Neutrophil (primary cell): Measurements from ENCODE around the gene GNPTG.
A peak's percentile ranks its signal among the peaks of the same experiment; 100 is the strongest.

Experiments used
- H3K27ac ChIP-seq: fragments of 200-600 bp; sonication (generic); 2 replicates; pipeline ENCODE4 v1.5.1; 2016; ENCODE audit warnings: mild to moderate bottlenecking, moderate library complexity
- H3K27me3 ChIP-seq: fragments of 200-600 bp; sonication (generic); 2 replicates; pipeline ENCODE4 v1.6.0; 2016; ENCODE audit warnings: mild to moderate bottlenecking
- H3K36me3 ChIP-seq: fragments of 200-600 bp; sonication (generic); 2 replicates; pipeline ENCODE4 v1.5.1; 2017
- H3K4me1 ChIP-seq, 2 experiments: fragments of 200-600 bp in 1 of 2; sonication (generic) in 1 of 2; 1 replicate in 1 of 2; 2 replicates in 1 of 2; pipeline versions ENCODE4 v1.5.1 to v1.6.1; 2013 to 2016; ENCODE audit warnings: low read depth in 1 of 2, low read length in 1 of 2, mild to moderate bottlenecking in 1 of 2, moderate library complexity in 1 of 2; ENCODE audit not compliant: control insufficient read depth in 1 of 2, insufficient read depth in 1 of 2
- H3K4me3 ChIP-seq, 2 experiments: fragments of 200-600 bp in 1 of 2; sonication (generic) in 1 of 2; 1 replicate in 1 of 2; 2 replicates in 1 of 2; pipeline ENCODE4 v1.5.1; 2013 to 2016; ENCODE audit warnings: low read depth in 1 of 2, low read length in 1 of 2, mild to moderate bottlenecking in 1 of 2, moderate library complexity in 1 of 2
- H3K9me3 ChIP-seq: fragments of 200-600 bp; sonication (generic); 2 replicates; pipeline ENCODE4 v1.5.1; 2016
- CTCF ChIP-seq: fragments of 200-600 bp; sonication (generic); IDR thresholded peaks from 2 replicates; pipeline ENCODE4 v1.5.1; 2016; ENCODE audit warnings: antibody characterized with exemption

Gene GNPTG

GRCh38 chr16:1401061-1401757 lies 49.5 kb downstream of the GNPTG start:
- TF ChIP-seq CTCF: no peak
- no peaks in the 10 kb centered on the region for H3K9me3 ChIP-seq
- H3K4me1 ChIP-seq: no peaks in the 10 kb centered on the region
- H3K36me3 ChIP-seq: peaks cover 93% of the 10 kb centered on the region
- H3K27ac ChIP-seq: no peak overlapping the region
- H3K27me3 ChIP-seq: no peaks in the 10 kb centered on the region
- no peak overlapping the region for H3K4me3 ChIP-seq

GRCh38 chr16:1401758-1402154 lies 50.0 kb downstream of the GNPTG start:
- H3K9me3 ChIP-seq: no peaks in the 10 kb centered on the region
- no peak overlapping the region for H3K4me3 ChIP-seq
- no peaks in the 10 kb centered on the region for H3K4me1 ChIP-seq
- TF ChIP-seq CTCF: no peak
- H3K27me3 ChIP-seq: no peaks in the 10 kb centered on the region
- H3K36me3 ChIP-seq: peaks cover 93% of the 10 kb centered on the region
- no peak overlapping the region for H3K27ac ChIP-seq

- Histone ChIP-seq H3K27me3 (no peaks in the 10 kb centered on the region), H3K4me1 (peaks cover 4% of the 10 kb centered on the region in 2 experiments), H3K4me3 (no peak overlapping the region), H3K27ac (no peak overlapping the region), H3K9me3 (no peaks in the 10 kb centered on the region), H3K36me3 (peaks cover 92% of the 10 kb centered on the region)
- TF ChIP-seq CTCF: no peak
Measured at GRCh38 chr16:1403036-1403435, 51.3 kb downstream of the GNPTG start.

- Histone ChIP-seq H3K27me3 (no peaks in the 10 kb centered on the region), H3K36me3 (peaks cover 91% of the 10 kb centered on the region), H3K27ac (no peak overlapping the region), H3K4me3 (no peak overlapping the region), H3K9me3 (no peaks in the 10 kb centered on the region), H3K4me1 (peaks cover 10 to 11% of the 10 kb centered on the region in 2 experiments)
- TF ChIP-seq CTCF: no peak
Measured at GRCh38 chr16:1403733-1404132, 52.0 kb downstream of the GNPTG start.

GRCh38 chr16:1407753-1408152 lies 56.0 kb downstream of the GNPTG start:
- TF ChIP-seq CTCF: no peak

More at GRCh38 chr16:1407753-1408152, 56.0 kb downstream of the GNPTG start:
- H3K27ac ChIP-seq: peak overlapping the region; percentile 59
- peaks cover 89% of the 10 kb centered on the region for H3K36me3 ChIP-seq
- H3K9me3 ChIP-seq: no peaks in the 10 kb centered on the region
- no peaks in the 10 kb centered on the region for H3K27me3 ChIP-seq
- H3K4me3 ChIP-seq: no peak overlapping the region
- peaks cover 14 to 27% of the 10 kb centered on the region in 2 experiments for H3K4me1 ChIP-seq
